Measurements from ENCODE around the gene POT1.

Gene POT1

DNA sequence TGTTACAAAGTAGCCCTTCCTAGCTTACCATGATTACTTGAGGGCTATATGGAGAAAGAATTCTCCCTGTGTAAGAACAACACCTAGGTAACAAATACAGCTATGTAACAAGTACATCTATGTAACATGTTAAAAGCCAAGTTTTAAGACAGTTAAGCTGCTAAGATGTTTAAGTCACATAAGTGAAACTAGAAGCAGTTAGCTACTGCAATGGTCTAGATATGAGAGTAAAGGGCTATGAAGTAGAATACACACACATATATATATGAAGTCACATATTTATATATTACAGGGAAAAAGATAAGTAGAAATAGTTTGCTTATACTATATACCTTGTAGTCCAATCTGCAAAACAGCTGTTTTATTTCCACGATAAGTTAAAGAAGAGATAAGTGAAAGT is 14.4 kb downstream of the POT1 start:
- no peak for DNase-seq (ENCODE audit: low read depth, low spot score)
- H3K27ac ChIP-seq = no peak overlapping the region

DNA sequence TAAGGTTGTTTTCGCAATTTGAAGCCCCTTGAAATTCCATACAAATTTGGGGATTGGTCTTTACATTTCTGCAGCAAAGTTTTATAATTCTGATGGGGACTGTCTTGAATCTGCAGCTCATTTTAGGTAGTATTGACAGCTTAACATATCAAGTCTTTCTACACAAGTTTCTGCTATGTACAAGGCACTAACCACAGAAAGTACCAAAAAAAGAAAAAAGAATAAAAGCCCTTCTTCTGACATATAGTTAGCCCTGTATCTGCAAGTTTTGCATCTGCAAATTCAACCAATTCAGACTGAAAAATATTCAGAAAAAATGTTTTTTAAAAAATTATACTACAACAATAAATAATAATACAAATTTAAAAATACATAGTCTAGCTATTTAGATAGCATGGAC is 15.3 kb downstream of the POT1 start:
- no peak overlapping the region for H3K27ac ChIP-seq
- DNase-seq (ENCODE audit: low read depth, low spot score) = no peak

DNA sequence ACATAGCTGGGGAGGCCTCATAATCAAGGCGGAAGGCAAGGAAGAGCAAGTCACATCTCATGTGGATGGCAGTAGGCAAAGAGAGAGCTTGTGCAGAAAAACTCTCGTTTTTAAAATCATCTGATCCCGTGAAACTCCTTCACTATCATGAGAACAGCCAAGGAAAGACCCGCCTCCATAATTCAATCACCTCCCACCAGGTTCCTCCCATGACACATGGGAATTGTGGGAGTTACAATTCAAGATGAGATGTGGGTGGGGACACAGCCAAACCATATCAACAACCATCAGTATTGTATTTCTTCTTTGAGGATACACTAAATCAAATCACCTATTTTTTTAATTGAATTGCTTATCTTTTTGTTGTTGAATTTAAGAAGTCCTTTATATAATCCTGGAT is 16.7 kb downstream of the POT1 start:
- DNase-seq (ENCODE audit: low read depth, low spot score) = no peak
- no peak overlapping the region for H3K27ac ChIP-seq

DNA sequence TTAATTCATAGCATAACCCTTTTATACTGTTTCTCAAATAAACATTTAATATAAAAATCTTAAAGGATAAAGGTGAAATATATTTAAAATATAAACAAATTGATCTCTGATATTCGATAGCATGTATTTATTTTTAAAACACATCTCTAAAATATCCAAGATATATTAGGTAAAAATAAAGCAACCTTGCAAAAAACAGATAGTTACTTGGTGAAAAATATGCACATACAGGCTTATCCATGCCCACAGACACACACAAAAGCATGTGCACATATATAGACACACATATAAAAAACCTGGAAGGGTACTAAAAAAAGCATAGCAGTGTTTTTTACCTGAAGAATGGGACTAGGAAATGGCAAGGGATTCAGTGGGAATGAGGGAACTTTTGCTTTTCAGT is 19.8 kb downstream of the POT1 start:
- no peak for DNase-seq (ENCODE audit: low read depth, low spot score)
- no peak overlapping the region for H3K27ac ChIP-seq

DNA sequence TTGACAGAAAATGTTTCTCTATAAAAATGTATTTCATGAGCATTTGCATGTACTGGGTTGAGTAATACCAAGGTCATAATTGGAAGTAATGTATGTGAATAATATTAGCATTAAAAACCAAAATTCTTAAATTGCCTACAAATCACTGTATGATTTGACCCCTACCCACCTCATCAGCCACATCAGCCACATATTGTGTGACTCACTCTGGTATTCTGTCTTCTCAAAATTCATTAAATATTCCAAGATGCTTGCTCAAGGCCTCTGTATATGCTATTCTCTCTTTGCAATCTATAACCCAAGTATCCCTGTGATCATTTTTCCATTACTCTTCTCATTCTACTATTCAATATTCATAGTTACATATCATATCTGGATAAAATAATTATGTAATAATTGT is 21.4 kb downstream of the POT1 start:
- no peak overlapping the region for H3K27ac ChIP-seq
- no peak for DNase-seq (ENCODE audit: low read depth, low spot score)

DNA sequence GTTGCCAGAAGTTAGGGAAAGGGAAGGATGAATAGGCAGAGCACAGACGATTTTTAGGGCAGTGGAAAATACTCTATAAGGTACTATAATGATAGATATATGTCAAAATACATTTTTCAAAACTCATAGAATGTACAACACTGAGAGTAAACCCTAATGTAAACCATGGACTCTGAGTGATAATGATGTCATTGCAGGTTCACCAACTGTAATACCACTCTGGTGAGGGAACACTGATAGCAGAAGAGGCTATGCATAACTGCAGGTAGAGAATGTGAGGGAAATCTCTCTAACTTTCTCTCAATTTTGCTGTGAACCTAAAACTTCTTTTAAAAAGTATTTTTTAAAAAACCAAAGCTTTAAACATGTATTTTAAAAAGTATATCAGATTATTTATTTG is 22.1 kb downstream of the POT1 start:
- no peak for DNase-seq (ENCODE audit: low read depth, low spot score)
- H3K27ac ChIP-seq = no peak overlapping the region

DNA sequence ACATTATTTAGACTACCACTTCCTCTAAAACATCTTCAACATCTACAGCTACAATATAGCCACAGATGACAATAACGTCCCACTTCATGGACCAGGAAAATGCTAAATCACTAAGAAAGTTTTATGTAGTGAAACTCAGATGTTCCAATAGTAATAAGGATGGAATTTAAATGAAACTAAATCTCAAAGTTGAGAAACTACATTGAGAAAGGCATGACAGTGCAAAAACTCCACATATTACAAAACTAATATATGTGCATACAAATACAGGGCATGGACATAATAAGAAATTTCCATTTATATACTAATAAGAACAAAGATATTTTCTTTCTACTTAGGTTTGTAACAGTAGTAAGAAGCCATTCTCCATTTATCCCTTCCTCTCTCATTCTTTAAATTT is 31.1 kb downstream of the POT1 start:
- H3K27ac ChIP-seq = no peak overlapping the region
- no peak for DNase-seq (ENCODE audit: low read depth, low spot score)

DNA sequence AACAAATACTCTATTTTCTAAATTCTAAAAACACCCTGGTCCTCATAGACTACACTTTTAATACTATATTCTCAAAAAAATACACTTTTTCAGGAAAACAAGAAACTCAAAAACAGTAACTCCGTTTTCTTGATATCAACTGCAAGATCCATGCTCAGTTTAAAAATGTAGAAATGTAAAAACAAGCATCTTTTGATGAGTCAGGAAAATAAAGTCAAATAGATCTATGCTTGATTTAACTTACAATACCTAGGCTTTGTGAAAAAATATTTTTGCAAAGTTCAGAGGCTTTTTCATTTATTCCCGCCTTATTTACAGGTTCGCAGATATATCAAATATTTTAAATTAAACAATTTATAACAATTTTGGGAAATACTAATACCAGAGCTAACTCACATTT is 33.6 kb downstream of the POT1 start:
- no peak overlapping the region for H3K27ac ChIP-seq

DNA sequence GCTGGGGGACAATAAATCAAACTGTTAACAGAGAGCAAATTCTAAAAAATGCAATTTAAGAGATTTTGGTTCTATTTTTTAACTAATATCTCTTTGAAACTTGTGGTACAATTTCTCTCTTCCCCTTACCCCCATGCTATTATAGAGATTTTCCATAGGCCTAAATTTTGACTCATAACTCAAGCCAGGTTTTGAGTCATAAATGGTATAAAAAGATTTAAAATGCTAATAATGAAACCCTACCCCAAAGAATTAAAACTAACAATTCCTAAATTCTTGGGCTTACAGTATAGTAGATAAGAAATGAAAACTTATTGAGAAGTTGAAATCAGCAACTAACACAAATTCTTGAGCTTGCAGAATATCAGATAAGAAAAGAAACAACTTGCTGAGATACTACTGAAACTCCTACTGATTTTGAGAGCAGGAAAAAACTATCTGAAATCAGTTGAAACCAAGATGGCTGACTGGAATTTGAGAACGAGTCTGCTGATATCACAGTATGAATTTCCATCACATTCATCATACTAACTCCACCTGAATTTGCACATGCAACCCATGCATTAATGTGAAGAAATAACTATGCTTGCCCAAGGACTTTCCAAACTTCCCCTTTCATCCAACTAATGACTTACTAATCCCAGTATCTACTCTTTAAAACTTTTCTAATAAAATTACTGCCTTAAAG is 36.3 kb downstream of the POT1 start:
- H3K27ac ChIP-seq = no peak overlapping the region
- DNase-seq (ENCODE audit: low read depth, low spot score) = no peak

More for the DNA sequence above, 33.6 kb downstream of the POT1 start:
- DNase-seq (ENCODE audit: low read depth, low spot score) = no peak

DNA sequence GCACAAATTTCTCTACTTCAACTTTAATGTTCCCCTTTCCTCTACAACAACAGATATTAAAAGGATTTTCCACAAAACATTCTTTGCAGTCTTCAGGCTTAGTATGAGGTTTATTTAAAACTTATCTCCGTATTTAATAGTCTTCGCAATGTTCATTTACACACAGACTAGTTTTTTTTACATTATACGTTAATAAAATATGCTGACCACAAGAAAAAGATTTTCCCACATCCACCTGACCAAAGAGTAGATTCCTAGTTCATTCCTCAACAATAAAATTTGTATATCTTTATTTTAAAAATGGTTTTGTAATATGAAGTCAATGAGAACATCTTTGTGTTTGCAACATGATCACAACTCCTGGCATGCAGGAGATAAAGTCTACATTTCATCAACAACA is 42.4 kb downstream of the POT1 start:
- H3K27ac ChIP-seq = no peak overlapping the region
- no peak for DNase-seq (ENCODE audit: low read depth, low spot score)

DNA sequence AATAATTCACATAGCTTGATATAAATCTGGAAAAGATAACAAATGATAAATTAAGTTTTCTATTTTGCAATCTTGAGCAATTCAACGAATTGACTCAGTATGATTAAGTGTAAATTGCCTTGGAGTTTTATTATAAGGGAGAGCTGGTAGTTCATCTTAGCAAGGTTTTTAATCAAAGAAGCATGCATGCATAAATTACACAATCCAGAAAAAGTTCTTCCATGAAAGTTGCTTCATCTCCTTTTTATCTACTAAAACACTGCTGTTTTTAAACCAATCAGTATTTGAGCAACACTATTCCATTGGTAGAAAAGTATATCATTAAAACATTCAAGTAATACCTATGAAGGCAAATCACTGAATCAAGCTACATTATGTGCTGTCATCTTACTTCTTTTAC is 47.6 kb downstream of the POT1 start:
- DNase-seq (ENCODE audit: low read depth, low spot score) = no peak
- no peak overlapping the region for H3K27ac ChIP-seq

DNA sequence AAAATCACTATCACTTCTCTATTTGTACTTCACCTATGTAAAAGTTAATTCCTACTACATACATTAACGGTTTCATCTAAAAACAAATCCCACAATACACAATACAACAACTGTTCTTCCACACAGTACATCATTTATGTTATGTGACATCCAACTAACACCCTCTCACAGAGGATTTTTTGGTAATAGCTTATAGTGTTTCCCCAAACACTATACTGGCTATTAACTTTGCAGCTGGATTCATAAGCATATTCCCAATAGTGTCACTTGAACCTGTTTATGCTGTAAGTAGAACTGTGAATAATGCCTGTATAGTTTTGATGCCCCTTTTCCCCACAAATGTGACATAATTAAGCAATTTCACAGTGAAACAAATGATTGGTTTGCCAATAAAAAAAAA is 49.9 kb downstream of the POT1 start:
- H3K27ac ChIP-seq = no peak overlapping the region
- no peak for DNase-seq (ENCODE audit: low read depth, low spot score)

DNA sequence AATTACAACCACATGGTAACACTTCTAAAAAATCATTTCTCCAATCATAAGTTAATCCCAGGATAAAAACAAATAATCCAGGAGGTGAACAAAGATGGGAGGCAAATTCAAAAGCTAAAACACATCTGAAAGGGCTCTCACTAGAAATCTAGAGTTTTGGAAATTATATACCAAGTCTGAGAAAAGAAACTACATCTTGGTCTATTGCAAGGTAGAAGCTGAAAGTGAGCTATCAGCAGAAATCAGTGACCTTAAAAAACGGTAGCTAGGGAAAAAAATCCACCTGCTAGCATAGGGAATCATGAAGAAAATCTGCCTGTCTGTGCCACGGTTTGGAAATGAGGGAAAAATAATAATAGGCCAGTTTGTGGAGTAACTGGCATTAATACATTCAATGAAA is 50.5 kb downstream of the POT1 start:
- no peak overlapping the region for H3K27ac ChIP-seq
- DNase-seq (ENCODE audit: low read depth, low spot score) = no peak

DNA sequence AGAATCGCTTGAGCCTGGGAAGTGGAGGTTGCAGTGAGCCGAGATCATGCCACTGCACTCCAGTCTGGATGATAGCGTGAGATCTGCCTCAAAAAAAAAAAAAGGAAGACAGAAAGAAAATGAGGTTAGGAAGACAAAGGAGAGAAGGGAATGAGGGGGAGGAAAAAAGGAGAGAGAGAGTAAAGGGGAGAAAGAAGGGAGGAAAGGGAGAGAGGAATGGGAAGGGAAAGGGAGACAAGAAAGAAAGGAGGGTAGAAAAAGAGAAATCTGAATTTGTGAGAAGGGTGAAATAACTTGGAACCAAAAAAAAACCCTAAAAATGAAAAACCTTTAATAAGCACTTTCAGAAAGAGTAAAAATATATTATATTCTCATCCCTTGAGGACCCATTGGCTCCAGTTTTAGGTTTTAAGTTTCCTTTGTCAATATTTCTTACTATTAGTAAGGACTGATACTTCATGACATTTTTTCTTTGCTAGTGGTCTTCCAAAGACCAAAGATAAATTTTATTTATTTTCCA is 54.9 kb downstream of the POT1 start:
- DNase-seq (ENCODE audit: low read depth, low spot score) = no peak
- H3K27ac ChIP-seq = no peak overlapping the region

DNA sequence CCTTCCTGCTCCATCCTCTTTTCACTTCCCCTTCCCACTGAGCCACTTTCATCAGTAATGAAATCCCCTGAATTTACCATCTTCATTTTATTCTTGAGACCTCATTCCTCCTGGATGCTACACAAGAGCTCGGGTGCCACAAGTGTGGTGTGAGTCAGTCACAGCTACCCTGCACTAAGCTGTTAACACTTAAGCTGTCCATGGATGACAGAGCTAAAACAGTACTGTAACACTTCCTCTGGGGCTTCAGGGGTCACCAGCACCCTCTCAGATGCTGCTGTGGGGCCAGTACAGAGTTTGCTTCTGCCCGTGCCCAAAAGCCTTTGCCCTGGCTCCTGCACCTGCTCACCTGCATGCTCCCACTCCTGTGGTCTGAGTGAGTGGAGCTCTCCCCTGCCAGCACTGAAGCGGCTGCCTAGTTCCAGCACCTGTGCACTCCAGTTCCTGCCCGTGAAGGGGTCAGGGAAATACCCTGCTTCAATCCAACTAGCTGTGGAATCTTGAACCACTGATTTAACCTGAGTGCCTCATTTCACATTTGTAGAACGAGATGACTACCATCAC is 71.9 kb downstream of the POT1 start:
- no peak for DNase-seq (ENCODE audit: low read depth, low spot score)
- H3K27ac ChIP-seq = no peak overlapping the region

DNA sequence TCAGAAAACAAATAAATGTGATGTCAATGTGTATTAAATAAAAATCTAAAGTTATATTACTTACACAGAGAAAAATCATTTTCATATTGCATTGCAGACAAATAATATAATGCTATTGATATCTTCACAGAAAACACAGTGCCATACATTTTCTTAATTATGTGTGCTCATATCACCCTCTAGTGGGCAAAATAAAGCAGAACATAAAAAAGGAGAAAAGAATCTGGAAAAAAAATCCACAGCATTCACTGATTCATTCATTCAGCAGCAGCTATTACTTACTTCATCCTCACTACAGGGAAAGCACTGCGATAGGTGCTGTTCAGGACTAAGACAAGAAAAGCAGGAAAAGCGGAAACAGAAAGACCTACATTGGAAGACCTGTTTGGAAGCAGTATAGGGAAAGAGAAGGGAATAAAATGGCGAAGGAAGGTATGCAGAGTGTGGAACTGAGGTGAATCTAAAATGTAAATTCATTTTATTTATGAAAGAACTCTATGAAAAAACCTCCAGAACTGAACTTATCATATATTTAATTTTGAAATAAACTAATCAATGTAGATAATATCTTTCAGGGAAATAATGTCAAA is 73.2 kb downstream of the POT1 start:
- H3K27ac ChIP-seq = no peak overlapping the region
- DNase-seq (ENCODE audit: low read depth, low spot score) = no peak

DNA sequence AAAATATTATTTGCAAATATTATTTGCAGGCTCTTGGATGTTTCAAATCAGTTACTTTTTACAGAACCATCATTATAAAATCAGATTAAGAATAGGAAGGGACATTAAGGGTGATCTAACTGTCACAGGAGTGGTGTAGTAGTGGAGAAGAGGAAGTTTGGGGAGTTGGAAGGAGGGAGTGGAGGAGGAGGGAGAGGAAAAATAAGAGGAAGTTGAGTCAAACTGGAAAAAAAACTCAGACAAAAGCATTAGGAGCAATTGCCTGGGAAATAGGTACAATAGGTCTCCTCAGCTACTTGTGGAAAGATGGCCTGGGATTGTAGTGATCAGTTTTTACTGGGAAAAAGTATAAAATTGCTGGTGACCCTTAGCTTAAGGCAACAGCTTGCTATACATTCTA is 86.3 kb downstream of the POT1 start:
- DNase-seq (ENCODE audit: low read depth, low spot score) = no peak
- no peak overlapping the region for H3K27ac ChIP-seq

DNA sequence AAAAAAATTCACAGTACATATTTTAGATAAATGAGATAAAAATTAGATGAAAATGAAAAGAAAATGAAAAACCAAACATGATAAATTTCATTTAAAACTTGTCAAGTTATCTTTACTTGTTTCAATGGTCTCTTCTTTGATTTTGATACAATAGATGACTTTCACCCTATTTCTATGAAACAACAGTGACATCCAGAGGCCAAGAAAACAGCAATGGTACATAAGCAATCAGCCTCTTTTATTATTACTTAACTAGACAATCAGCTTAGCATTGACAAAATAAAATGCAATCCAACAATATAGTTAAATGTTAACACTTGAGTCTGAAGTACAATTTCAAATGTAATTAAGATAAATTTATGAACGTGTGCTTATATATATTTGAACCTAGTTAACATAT is 89.2 kb downstream of the POT1 start:
- no peak for DNase-seq (ENCODE audit: low read depth, low spot score)
- no peak overlapping the region for H3K27ac ChIP-seq

DNA sequence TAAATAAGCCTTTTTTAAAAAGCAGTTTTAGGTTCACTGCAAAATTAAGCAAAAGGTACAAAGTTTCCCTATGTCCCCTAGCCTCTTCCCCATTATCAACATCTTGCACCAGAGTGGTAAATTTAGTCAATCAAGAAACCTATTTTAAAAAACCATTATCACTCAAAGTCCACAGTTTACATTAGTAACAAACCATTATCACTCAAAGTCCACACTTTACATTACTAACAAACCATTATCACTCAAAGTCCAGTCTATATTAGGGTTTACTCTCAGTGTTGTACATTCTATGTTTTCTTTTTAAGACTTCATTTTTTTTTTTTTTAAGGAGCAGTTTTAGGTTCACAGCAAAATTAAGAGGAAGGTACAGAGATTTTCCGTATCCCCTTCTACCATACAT is 89.9 kb downstream of the POT1 start:
- DNase-seq (ENCODE audit: low read depth, low spot score) = no peak
- H3K27ac ChIP-seq = no peak overlapping the region

DNA sequence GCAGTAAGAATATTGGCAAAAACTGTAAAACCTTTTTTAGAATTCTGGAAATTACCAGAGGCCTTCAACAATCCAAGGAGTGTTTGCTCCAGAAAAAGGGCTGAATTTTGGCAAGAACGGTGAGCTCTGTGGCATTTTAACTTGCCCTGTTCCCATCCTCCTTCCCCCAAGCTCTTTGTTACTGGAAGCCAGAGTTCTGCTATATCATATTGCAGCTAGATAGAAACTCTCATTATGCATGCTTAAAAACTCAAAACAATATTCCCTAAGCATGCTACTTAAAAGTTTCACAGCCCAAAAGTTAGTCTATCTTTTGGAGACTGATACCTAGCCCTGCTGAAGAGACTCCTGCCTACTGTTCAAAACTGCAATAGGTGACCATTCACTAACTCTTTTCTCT is 93.5 kb downstream of the POT1 start:
- H3K27ac ChIP-seq = no peak overlapping the region
- DNase-seq (ENCODE audit: low read depth, low spot score) = no peak

DNA sequence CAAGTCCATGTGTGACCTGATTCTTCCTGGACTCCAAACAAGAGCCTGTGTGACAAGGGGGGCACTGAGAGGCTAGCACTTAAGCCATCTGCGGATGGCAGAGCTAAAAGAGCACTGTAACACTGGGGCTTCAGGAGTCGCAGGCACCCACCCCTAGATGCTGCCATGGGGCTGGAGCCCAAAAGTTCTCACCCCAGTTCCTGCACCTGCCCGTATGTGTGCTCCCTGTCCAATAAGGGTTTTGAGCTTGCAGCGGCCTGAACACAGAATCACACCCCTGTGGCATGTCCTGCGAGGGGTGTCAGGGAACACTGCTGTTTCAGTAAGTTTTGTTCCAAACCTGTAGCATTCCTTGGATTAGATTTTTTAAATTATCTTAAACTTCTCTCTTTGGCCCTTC is 110.8 kb downstream of the POT1 start:
- no peak overlapping the region for H3K27ac ChIP-seq
- no peak for DNase-seq (ENCODE audit: low read depth, low spot score)

All from epithelial cell of prostate (primary cell).